Measurements from ENCODE around the gene SLC25A47. TPM values are rescaled to one million over a fixed set of nuclear protein-coding genes. Genes with fewer than 3 reads are reported as not detected.
"Not testable (repeated sequence)": the region's sequence is repeated elsewhere in the genome, so short reads cannot be mapped to it uniquely, and the experiment has no call there.

The SLC25A47 gene
- total RNA-seq, 1 donor from 2014 or later: not detected

GRCh38 chr14:100336618-100337530 lies 13.7 kb downstream of the SLC25A47 start:
- intact Hi-C loops (cut with DNase I): no loop called here
- DNase-seq (ENCODE audit: low spot score) (peak; percentile 47), ATAC-seq (no peak)

GRCh38 chr14:100339766-100340422 lies 16.8 kb downstream of the SLC25A47 start:
- intact Hi-C loops (cut with DNase I): no loop called here
- DNase-seq (ENCODE audit: low spot score): no peak
- ATAC-seq: no peak

GRCh38 chr14:100340423-100340813 lies 17.3 kb downstream of the SLC25A47 start:
- ATAC-seq (no peak), DNase-seq (ENCODE audit: low spot score) (no peak)
- intact Hi-C loops (cut with DNase I): no loop called here

- DNase-seq (ENCODE audit: low spot score) (no peak), ATAC-seq (peak; percentile 91)
- intact Hi-C loops (cut with DNase I): no loop called here
Observed at GRCh38 chr14:100341301-100342031, 18.3 kb downstream of the SLC25A47 start.

GRCh38 chr14:100342195-100342594 lies 19.1 kb downstream of the SLC25A47 start:
- ATAC-seq (no peak), DNase-seq (ENCODE audit: low spot score) (no peak)
- intact Hi-C loops (cut with DNase I): no loop called here

- ATAC-seq; intact Hi-C loops (cut with DNase I); DNase-seq (ENCODE audit: low spot score): not testable (repeated sequence)
Observed at GRCh38 chr14:100342826-100343225, 19.7 kb downstream of the SLC25A47 start.

GRCh38 chr14:100344657-100345056 lies 21.5 kb downstream of the SLC25A47 start:
- intact Hi-C loops (cut with DNase I): not testable (repeated sequence)

GRCh38 chr14:100345711-100346110 lies 22.6 kb downstream of the SLC25A47 start:
- no peak for DNase-seq (ENCODE audit: low spot score)

More at GRCh38 chr14:100344657-100345056, 21.5 kb downstream of the SLC25A47 start:
- DNase-seq (ENCODE audit: low spot score); ATAC-seq: not testable (repeated sequence)

GRCh38 chr14:100346306-100347091 lies 23.4 kb downstream of the SLC25A47 start:
- DNase-seq (ENCODE audit: low spot score) (no peak), ATAC-seq (no peak)
- intact Hi-C loops (cut with DNase I): no loop called here

More at GRCh38 chr14:100345711-100346110, 22.6 kb downstream of the SLC25A47 start:
- no peak for ATAC-seq
- intact Hi-C loops (cut with DNase I): no loop called here

- DNase-seq (ENCODE audit: low spot score): no peak
- no peak for ATAC-seq
- intact Hi-C loops (cut with DNase I): no loop called here
Observed at GRCh38 chr14:100348253-100348729, 25.2 kb downstream of the SLC25A47 start.

GRCh38 chr14:100348784-100349685 lies 25.9 kb downstream of the SLC25A47 start:
- no peak for ATAC-seq
- intact Hi-C loops (cut with DNase I): no loop called here
- DNase-seq (ENCODE audit: low spot score): no peak

GRCh38 chr14:100350276-100350926 lies 27.3 kb downstream of the SLC25A47 start:
- ATAC-seq (no peak), DNase-seq (ENCODE audit: low spot score) (no peak)
- intact Hi-C loops (cut with DNase I): no loop called here

- DNase-seq (ENCODE audit: low spot score) (no peak), ATAC-seq (no peak)
- intact Hi-C loops (cut with DNase I): no loop called here
Observed at GRCh38 chr14:100350986-100351385, 27.8 kb downstream of the SLC25A47 start.

- DNase-seq (ENCODE audit: low spot score) (no peak), ATAC-seq (no peak)
- intact Hi-C loops (cut with DNase I): no loop called here
Observed at GRCh38 chr14:100358396-100358795, 35.3 kb downstream of the SLC25A47 start.

GRCh38 chr14:100359111-100359510 lies 36.0 kb downstream of the SLC25A47 start:
- DNase-seq (ENCODE audit: low spot score): no peak
- intact Hi-C loops (cut with DNase I): no loop called here
- ATAC-seq: no peak

GRCh38 chr14:100359881-100360280 lies 36.7 kb downstream of the SLC25A47 start:
- no peak for ATAC-seq

GRCh38 chr14:100361626-100362025 lies 38.5 kb downstream of the SLC25A47 start:
- ATAC-seq (no peak), DNase-seq (ENCODE audit: low spot score) (no peak)
- intact Hi-C loops (cut with DNase I): no loop called here

More at GRCh38 chr14:100359881-100360280, 36.7 kb downstream of the SLC25A47 start:
- no peak for DNase-seq (ENCODE audit: low spot score)
- intact Hi-C loops (cut with DNase I): no loop called here
